Activated T-cell treated with anti-CD3 and anti-CD28 coated beads for 24 hours (primary cell): ENCODE results near the gene HPCA.

Experiments
- DNase-seq: peaks from one replicate; pipeline ENCODE4 v3.0.0-alpha.2; 2020; ENCODE audit warnings: low read depth

HPCA gene

DNA sequence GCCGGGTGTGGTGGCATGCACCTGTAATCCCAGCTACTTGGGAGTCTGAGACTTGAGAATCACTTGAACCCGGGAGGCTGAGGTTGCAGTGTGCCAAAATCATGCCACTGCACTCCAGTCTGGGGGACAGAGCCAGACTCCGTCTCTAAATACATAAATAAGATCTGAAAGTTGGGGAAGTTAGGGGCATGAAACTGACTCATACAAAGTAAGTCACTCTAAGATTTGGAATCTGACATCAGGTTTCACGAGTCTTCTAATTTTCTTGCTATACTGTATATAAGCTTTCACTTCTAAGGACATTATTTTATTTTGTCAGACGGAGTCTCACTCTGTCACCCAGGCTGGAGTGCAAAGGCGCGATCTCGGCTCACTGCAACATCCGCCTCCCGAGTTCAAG lies 48.2 kb downstream of the HPCA start:
- DNase-seq: no peak

DNA sequence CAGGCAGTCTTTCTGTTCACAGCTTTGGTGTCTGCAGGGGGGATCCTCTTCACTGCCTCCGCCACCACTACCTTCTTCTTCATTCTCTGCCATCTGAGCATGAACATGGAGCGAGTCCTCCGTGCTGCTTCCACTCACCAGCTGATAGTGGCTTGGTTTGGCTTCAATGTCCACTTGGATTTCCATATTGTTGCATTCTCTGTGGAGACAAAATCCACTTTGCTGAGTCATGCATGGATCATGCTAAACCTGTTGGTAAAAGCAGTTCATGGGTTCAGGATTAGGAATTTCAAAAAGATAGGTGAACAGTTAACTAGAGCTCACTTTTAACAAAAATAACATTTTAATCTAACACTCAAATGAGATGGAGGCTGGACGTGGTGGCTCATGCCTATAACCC lies 50.8 kb downstream of the HPCA start:
- no peak for DNase-seq

DNA sequence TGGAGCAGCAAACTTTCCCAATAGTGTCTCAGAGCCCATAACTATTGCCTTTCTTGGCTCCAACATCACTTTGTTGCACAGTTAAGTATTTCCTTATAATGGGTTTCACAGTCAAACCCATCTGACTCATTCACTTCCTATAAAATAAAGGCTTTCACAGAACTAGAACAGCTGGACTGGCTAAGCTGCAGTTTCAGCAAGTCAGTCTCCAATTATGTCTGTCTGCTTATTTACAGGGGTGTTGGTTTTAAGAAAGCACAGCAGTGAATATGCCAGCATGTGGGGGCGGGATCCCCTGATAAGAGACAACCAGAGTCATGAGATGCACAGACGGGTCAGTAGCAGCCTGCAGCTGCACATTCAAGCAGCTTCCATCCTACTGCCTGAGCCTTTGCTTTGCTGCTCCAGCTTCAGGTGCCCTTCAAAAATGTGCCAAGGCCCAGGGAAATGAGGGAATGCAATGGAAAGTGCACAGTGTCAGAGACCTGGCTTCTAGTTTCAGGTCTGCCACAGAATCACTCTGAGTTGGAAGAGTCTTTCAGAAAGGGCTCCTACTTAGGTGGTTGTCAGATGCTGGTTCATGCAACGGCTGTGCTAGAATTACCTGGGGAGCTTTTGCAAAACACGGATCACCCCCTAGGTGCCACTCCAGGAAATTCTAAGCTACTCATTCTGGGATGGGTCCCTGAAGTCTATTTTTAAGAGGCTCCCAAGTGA lies 53.5 kb downstream of the HPCA start:
- DNase-seq: no peak

GRCh38 chr1:32944180-32944579 lies 57.9 kb downstream of the HPCA start:
- no peak for DNase-seq
